OCI-LY7 (cell line): ENCODE data around the gene NRXN2.

Experiments
- EZH2phosphoT487 ChIP-seq: fragments of 200-600 bp; sonication (generic); IDR thresholded peaks from 2 replicates; pipeline ENCODE4 v1.6.1; 2018; ENCODE audit warnings: low read depth, borderline replicate concordance, mild to moderate bottlenecking, mixed run types, antibody characterized with exemption, low read length, moderate library complexity, mixed read lengths
- TF ChIP-seq, protein P1 (sequence below): fragments of 200-600 bp; sonication (generic); conservative IDR thresholded peaks from 2 replicates; pipeline ENCODE4 v1.5.1; 2014; ENCODE audit warnings: mild to moderate bottlenecking, antibody characterized with exemption, low read length, moderate library complexity, mixed read lengths

- TF ChIP-seq, protein P1, sequence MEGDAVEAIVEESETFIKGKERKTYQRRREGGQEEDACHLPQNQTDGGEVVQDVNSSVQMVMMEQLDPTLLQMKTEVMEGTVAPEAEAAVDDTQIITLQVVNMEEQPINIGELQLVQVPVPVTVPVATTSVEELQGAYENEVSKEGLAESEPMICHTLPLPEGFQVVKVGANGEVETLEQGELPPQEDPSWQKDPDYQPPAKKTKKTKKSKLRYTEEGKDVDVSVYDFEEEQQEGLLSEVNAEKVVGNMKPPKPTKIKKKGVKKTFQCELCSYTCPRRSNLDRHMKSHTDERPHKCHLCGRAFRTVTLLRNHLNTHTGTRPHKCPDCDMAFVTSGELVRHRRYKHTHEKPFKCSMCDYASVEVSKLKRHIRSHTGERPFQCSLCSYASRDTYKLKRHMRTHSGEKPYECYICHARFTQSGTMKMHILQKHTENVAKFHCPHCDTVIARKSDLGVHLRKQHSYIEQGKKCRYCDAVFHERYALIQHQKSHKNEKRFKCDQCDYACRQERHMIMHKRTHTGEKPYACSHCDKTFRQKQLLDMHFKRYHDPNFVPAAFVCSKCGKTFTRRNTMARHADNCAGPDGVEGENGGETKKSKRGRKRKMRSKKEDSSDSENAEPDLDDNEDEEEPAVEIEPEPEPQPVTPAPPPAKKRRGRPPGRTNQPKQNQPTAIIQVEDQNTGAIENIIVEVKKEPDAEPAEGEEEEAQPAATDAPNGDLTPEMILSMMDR, result no peak
- no peak for TF ChIP-seq EZH2phosphoT487
These were observed 151.4 kb downstream of the NRXN2 start for GRCh38 chr11:64571410-64572091.
